Measurements from ENCODE around the gene CAMK4.
"Not testable (repeated sequence)": the region's sequence is repeated elsewhere in the genome, so short reads cannot be mapped to it uniquely, and the experiment has no call there.

Gene CAMK4

DNA sequence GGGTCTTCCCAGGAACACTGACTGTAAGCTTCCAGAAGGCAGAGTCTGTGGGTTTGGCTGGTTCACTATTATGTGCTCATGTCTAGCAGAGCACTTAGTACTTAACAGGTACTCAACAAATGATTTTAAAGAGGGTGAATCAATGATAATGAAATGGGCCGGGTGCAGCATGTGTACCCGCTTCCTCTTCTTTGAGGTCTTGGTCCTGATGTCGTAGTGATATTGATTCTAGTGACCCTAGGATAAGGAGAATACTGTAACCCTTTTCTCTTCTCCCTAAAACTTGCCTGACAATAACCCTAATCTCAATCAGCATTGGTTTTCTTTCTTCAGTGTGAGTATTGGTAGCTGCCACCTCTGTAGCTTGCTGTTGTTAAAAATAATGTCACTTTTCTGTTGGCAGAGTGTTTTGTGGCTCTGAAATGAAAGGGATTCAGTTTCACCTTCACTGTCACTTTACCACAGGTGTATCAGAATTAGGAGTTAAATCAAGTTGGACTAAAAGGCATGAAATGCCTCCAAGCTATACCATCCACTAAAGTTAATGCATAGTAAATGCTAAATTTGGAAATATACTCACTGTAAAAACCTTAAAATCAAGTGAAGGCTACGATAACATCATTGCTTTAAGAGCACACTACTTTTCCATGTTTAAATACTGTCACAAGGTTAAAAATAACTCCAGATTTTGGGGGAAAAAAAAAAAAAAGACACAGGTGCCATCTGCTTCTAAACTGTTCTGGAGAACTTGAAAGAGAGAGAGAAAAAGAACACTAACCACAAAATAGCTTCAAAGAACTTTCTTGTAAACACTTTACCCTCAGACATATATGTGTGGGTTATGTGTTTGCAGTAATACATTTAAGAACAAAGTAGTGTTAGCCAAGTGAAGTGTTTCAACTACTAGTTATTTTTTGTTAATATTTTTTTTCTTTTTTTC is 6.0 kb downstream of the CAMK4 start:
- DNase-seq = no peak

DNA sequence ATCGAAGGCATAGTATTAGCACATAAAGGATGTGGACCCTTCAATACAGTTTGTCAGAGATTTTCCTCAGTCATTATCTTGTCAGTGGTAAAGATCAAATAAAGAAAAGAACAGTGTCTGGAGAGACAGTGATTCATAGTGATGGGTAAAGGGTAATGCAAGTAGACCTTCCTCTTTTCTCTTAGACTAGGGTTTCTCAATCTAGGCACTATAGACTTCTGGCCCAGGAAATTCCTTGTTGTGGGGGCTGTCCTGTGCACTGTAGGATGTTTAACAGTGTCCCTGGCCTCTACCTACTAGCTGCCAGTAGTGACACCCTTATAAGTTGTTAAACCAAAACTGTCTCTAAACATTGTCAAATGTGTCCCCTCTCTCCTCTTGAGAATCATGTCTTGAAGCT is 6.9 kb downstream of the CAMK4 start:
- DNase-seq = no peak

DNA sequence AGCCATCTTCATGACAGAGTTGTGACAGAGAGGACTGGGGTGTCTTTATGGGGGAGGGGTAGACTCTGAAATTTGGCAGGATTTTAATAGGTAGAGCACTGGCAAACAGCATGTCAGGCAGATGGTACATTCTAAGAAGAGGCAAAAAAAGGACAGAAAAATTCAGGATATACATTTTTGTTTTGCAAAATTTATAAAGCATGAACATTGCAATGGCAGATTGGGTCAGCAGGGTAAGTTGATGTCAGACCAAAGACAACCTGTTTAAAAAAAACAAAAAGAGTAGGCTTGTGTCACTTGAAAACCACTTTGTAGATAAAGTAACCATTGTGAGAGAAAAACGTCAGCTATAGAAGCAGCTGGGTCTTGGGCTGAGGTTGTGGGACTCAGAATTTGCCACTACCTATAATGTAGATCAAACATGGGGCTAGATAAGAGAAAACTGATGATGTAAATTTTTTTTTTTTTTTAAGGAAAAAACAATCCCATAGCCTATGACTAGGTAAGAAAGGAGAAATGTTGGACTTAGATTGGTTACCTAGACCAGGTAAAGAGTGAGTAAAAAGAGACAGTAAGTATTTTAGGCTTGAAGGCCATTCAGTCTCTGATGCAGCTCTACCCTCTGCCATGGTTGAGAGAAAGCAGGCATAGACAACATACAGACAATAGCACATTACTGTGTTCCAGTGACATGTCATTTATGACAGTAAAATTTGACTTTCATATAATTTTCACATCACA is 8.3 kb downstream of the CAMK4 start:
- DNase-seq = no peak

- DNase-seq = no peak
These were observed 8.8 kb downstream of the CAMK4 start for GRCh38 chr5:111233052-111233374.

- no peak for DNase-seq
These were observed 9.9 kb downstream of the CAMK4 start for GRCh38 chr5:111234125-111234524.

- no peak for DNase-seq
These were observed 11.5 kb downstream of the CAMK4 start for GRCh38 chr5:111235635-111236034.

- DNase-seq = no peak
These were observed 12.2 kb downstream of the CAMK4 start for GRCh38 chr5:111236348-111236747.

- no peak for DNase-seq
These were observed 12.8 kb downstream of the CAMK4 start for GRCh38 chr5:111236995-111237394.

DNA sequence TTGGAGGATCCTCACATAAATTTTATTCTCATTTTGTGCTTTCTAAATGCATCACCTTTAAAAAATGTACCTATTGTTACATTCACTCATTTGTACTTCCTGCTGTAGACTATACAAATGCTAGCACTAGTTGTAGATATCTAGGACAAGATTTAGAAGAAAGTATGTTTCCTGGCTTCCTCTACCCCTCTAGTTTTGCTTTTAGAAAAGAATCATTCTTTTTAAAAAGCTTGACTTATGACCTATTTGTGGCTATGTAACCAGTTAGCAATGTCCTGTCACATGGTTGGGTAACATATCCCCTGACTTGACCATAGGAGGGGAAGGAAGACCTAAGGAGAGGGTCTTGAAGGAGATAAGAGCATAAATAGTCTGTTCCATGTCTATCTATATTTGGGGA is 13.3 kb downstream of the CAMK4 start:
- no peak for DNase-seq

DNA sequence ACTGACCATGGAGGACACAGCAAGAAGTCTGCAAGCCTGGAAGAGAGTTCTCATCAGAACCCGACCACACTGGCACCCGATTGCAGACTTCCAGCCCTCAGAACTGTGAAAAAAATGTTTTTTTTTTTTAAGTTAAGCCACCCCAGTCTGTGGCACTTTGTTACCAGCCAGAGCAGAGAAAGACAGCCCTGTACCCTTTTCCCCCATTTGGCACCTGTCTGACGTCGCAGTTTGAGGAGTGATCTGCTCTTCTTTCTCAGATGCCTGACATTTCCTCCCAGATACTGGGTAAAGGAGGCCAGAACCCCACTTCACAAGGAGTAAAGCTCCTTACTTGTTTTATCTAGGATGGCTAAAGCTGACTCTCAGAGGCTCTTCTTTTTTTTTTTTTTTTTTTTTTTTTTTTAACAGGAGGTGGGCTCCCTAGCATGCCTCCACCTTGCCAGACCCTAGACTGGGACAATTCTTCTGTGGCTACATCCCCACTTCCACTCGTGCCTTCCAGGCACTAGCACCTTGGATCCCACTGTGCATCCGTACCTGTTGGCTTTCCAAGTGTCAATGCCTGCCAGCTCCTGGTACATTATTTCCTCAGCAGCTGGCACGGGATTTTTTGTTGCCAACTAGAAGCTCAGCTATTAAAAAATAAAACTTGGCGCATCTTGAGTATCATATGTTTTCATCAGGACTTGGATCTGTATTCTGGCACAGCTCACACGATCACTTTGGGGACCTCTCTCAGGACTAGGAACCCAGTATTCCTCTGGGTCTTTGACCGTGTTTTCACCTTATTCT is 14.4 kb downstream of the CAMK4 start:
- DNase-seq = no peak

DNA sequence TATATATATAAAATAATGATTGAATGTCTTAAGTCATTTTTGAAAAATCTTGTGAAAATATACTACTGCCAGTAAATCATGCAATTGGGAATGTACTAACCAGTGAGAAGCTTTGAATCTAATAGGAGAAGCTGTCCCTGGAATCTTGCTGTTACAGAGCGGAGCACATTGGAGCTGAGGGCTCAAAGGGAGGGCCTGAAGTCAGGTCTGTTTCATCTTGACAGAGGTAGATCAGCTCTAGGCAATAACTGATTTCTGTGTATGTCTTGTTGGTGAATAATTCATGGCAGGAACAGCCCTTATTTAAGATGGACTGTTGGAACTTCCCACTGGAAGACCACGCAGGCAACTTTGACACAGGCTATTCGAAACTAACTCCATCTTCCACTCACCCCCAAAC is 17.5 kb downstream of the CAMK4 start:
- DNase-seq = no peak

DNA sequence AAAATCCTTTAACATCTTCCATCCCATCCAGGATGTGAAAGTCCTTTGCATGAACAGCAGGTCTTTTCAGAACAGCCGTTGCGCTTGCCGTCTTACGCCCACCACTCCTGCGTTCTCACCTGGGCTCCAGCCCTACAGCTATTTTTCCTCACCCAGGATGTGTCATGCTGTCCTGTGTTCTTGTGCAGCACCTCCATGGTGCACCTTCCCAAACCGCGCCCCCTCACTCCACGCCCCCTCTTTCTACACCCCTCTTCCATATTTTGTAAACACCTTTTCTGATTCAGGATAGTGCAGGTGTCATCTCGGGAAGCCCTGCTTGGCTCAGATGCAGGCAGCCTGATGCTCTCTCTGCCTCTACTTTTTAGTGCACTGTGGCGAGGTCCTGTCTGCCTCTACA is 18.4 kb downstream of the CAMK4 start:
- DNase-seq = no peak

DNA sequence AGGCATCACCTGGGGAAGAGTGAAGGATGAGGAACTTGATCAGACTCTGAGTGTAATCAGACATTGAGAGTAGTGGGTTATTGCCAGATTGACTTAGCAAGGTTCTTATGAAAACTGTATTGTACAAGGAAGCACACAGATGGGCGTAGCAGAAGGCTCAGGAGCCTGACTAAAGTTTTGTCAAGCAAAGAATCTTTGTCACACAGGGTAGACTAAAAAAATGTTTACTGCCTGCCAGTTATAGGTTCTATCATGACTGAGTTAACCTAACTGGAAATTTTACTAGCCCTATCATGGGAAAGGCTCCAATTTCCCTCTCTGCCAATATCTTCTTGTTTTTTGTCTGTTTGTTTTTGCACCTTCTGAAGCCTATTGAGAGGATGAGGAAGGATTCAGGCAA is 19.1 kb downstream of the CAMK4 start:
- DNase-seq = no peak

DNA sequence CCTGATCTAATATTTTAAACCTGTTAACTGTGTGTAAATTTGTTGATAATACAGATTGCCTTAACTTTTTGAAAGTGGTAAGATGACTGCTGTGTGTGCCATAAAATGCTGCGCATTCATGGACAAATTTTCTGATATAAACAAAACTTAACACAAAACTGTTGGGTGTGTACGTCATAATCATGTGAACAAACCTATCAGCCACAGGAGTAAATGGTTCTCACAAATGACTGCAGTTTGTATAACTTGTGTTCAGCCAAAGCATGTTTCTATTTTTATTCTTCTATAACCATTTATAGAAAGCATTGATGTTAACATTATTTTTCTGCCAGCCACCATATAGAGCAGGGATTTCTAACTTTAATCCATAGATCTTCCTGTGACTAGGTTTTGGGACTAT is 21.5 kb downstream of the CAMK4 start:
- DNase-seq = no peak

DNA sequence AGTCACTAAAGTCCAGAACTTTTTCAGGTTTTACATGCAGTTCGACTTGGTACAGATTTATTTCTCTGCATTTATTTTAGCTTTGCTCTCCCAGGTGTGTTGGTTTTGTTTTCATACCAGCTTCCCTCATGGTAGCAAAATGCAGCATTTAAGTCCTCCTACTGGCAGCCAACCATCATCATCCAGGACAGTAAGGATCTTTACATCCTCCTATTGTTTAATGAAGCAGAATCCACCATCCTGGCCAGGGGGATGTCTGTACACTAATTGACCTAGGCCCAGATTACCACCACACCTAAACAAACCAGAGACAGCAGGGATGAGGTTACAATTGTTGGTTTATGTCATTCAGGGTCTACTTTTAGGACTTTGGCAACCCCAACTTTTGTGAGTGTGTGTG is 22.3 kb downstream of the CAMK4 start:
- no peak for DNase-seq

DNA sequence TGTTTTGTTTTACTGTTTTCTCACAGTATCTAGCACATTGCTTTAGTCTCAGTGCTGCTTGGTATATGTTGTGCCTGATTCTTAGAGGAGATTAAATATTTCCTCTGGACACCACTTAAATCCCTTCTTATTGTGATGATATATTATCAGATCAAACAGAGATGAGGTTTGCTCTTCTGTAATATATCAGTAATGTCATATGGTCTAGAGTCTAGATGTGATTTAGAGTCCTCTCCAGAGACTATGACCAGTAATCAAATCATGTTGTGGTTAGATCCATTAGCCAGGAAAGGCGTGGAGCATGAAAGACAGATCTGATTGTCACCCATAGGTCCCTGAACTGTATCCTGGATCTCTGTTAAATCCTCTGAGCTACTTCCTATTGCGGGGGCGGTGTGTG is 24.4 kb downstream of the CAMK4 start:
- no peak for DNase-seq

DNA sequence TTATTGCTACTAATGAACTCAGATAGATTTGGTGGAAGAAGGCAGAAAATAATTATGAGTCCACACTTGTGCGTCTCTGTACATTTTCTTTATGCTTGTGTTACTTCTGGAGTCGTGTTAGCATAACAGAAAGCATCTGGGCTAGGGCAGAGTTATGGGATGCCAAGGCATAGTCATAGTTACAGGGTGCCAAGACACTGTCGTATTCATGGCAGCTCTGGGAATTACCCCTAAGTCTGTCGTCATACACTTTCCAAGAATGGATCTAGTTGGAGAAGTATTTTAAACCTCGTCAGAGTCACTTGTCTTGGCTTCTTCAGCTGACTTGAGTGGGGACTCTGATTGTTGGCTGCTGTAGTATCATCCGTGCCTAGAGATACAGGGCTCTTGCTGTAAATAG is 27.7 kb downstream of the CAMK4 start:
- DNase-seq = no peak

- DNase-seq = no peak
These were observed 28.8 kb downstream of the CAMK4 start for GRCh38 chr5:111252799-111253545.

DNA sequence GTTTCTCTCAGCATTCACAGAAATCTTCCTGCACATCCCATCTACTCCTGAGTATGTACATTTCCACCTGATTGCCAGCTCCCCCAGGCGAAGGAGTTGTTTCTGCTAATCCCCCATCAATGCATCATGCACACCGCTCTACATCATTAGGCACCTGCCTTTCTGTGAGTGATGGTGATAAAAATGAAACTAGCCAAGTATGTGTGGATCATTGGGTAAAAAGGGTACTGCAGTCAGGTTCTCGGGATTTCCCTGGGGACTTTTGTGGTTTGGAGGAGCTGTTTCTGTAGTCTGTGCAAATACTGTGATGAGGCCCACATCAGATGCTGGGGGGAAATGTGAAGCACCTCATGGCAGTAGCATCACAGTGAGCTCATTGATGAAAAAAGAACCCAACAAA is 30.4 kb downstream of the CAMK4 start:
- DNase-seq = no peak

DNA sequence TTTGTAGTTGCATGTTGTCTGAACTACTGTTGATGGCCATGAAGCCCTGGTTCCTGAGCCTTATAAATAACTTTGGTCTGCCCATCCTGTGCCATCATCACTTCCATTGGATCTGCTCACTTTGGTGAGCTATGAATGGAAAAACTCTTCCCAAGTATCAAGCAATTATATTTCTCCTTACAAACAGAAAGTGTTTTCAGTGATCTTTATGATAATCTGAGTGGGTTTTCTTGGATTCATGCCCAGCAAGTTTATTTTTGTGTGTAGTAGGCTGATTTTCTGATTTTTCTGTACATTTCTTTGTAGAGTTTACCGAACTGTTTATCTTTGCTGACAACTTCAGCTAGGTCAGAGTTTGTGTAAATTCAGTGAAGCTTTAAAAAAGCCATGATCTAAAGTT is 31.0 kb downstream of the CAMK4 start:
- DNase-seq = no peak

DNA sequence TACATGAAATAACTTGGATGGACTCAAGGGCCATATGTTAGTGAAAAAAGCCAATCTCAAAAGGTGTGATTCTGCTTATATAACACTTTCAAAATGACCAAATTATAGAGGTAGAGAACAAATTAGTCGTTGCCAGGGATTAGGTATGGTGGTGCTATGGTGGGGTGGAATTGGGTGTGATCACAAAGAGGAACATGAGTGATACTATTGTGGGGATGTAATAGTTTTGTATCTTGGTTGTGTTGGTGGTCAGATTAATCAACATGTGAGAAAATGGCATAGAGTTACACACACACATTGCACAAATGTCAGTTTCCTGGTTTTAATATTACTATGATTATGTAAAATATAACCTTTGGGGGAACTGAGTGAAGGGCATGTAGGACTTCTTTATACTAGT is 31.9 kb downstream of the CAMK4 start:
- DNase-seq = no peak

- not testable (repeated sequence) for DNase-seq
These were observed 33.4 kb downstream of the CAMK4 start for GRCh38 chr5:111257610-111258009.

DNA sequence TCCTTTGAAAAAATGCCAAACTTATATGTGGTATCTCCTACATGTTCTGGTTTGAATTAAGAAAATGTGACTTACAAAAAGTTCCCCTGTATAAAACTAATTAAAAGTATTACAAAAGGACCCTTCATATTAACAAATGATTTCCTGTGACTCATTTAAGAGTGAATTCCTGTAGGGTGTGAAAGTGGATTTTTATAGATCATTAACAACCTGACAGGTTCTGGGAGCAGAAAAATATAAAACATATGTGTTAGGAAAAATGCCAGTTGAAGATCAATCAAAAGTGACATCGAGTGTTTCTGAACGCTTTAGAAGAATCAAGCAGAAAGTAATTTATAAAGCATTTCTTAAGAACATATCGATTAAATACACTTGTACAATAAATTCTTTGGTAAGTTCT is 35.5 kb downstream of the CAMK4 start:
- no peak for DNase-seq
